Measurements from ENCODE around the gene PSMG1.

PSMG1 gene

DNA sequence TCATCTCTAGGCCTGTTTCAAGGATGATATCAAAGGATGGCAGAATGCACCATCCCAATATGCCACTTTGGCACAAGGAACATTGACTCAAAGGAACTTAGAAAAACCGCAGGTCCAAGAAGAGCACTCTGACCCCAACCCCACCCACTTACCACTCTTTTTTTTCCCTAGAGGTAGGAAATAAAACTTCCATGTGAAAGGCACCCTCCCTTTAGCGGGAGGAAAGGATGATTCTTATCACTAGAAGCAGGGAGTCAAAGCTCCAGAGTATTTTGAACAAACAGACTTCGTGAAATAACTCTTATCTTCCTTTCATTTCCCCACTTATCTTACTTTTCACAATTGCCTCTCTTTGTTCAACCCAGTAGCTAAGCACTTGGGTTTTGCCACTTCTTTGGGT lies 22.2 kb downstream of the PSMG1 start:
- TF ChIP-seq NFIC (IDR thresholded peaks at IDR 0.05) (no peak), TEAD4 (IDR thresholded peaks at IDR 0.05) (no peak), MAX (IDR thresholded peaks at IDR 0.05) (no peak), RAD21 (IDR thresholded peaks at IDR 0.05; ENCODE audit: low read depth) (no peak), REST (IDR thresholded peaks at IDR 0.05; ENCODE audit: low read depth) (no peak), ZBTB7A (IDR thresholded peaks at IDR 0.05; ENCODE audit: low read depth) (no peak), TAF1 (IDR thresholded peaks at IDR 0.05; ENCODE audit: low read depth) (no peak), EP300 (IDR thresholded peaks at IDR 0.05; ENCODE audit: borderline replicate concordance) (no peak), FOXM1 (IDR thresholded peaks at IDR 0.05; ENCODE audit: borderline replicate concordance, low read depth) (no peak), YY1 (IDR thresholded peaks at IDR 0.05; ENCODE audit: low read depth) (no peak)

DNA sequence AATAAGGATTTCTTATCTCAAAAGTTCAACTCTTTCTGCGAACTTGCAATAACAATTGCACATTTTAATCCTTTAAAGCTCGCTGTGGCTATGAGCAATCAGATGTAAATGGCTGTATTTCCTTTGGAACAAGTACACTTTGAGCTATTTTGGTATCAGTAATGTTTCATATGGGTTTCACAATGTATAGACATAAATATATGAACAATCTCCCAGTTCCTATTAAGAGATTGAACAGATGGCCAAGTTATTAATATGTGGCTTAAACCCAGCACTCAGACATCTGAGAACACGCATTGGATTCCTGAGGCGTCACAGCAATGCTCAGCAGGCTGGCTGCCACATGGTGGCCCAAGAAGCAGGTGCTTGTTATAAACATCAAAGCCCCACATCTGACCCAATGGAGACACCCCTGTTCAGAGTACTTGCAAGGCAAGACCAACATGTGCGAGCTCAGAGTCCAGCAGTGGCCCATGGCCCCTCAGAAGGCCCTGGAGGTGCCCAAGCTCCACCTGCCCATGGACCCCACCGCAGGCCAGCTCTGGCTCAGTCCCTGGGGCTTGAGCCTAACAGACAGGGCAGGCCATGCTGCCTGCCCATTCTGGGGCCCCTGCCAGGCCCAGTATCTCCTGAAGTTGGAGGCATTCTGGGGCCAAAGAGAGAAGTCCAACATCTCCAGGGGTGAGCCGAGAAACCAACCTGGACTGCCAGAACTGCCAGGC lies 23.7 kb downstream of the PSMG1 start:
- TF ChIP-seq YY1 (IDR thresholded peaks at IDR 0.05; ENCODE audit: low read depth) (no peak), REST (IDR thresholded peaks at IDR 0.05; ENCODE audit: low read depth) (no peak), TAF1 (IDR thresholded peaks at IDR 0.05; ENCODE audit: low read depth) (no peak)
- TF ChIP-seq, protein P1, sequence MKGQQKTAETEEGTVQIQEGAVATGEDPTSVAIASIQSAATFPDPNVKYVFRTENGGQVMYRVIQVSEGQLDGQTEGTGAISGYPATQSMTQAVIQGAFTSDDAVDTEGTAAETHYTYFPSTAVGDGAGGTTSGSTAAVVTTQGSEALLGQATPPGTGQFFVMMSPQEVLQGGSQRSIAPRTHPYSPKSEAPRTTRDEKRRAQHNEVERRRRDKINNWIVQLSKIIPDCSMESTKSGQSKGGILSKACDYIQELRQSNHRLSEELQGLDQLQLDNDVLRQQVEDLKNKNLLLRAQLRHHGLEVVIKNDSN (IDR thresholded peaks at IDR 0.05), result no peak

DNA sequence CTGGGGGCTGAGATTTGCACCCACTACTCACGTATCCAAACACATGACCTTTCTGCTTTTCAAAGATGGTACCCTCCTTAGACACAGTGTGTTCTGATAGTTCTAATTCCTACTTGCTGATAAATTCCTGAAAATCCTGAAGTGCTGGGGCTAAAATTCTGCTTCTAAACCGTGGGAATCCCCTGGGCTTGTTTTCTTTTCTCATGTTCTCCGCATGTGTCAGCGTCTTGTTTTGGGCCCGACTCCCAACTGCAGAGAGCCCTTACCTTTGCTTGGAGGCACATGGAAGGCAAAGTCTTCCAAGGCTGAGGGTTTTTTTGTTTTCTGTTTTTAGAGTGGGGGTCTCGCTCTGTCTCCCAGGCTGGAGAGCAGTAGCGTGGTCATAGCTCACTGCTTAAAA lies 27.2 kb downstream of the PSMG1 start:
- TF ChIP-seq EGR1 (IDR thresholded peaks at IDR 0.05) (no peak), MAX (IDR thresholded peaks at IDR 0.05) (no peak), CREB1 (IDR thresholded peaks at IDR 0.05; ENCODE audit: low read depth) (no peak), RAD21 (IDR thresholded peaks at IDR 0.05; ENCODE audit: low read depth) (no peak)

GRCh38 chr21:39155578-39155977 lies 27.7 kb downstream of the PSMG1 start:
- TF ChIP-seq EGR1 (IDR thresholded peaks at IDR 0.05) (no peak), REST (IDR thresholded peaks at IDR 0.05; ENCODE audit: low read depth) (no peak), CREB1 (IDR thresholded peaks at IDR 0.05; ENCODE audit: low read depth) (no peak), TCF12 (IDR thresholded peaks at IDR 0.05; ENCODE audit: low read depth) (no peak), ZBTB7A (IDR thresholded peaks at IDR 0.05; ENCODE audit: low read depth) (no peak), RAD21 (IDR thresholded peaks at IDR 0.05; ENCODE audit: low read depth) (no peak), CEBPB (IDR thresholded peaks at IDR 0.05) (no peak), YY1 (IDR thresholded peaks at IDR 0.05; ENCODE audit: low read depth) (no peak), NFIC (IDR thresholded peaks at IDR 0.05) (no peak), TEAD4 (IDR thresholded peaks at IDR 0.05) (no peak), EP300 (IDR thresholded peaks at IDR 0.05; ENCODE audit: borderline replicate concordance) (no peak), MAX (IDR thresholded peaks at IDR 0.05) (no peak), FOXM1 (IDR thresholded peaks at IDR 0.05; ENCODE audit: borderline replicate concordance, low read depth) (no peak), TAF1 (IDR thresholded peaks at IDR 0.05; ENCODE audit: low read depth) (no peak)
- TF ChIP-seq, protein P1 (IDR thresholded peaks at IDR 0.05), result no peak

GRCh38 chr21:39153842-39154241 lies 29.4 kb downstream of the PSMG1 start:
- TF ChIP-seq TCF12 (IDR thresholded peaks at IDR 0.05; ENCODE audit: low read depth) (no peak), EGR1 (IDR thresholded peaks at IDR 0.05) (no peak)
